Activated T-helper 2 cell treated with anti-CD3 and anti-CD28 coated beads, Interferon-gamma antibody, Interleukin-2, Interleukin-4, amounts not matched to agents 10 μg/mL and 5 μg/mL and 100 μg/mL, durations not matched to agents 14 hours and 24 hours and 36 hours (primary cell): ENCODE data around the gene TWIST1. TPM values are rescaled to one million over a fixed set of nuclear protein-coding genes. Genes with fewer than 3 reads are reported as not detected.

Source experiments
- DNase-seq: peaks from one replicate; pipeline ENCODE4 v3.0.0; 2021; ENCODE audit warnings: low spot score
- H3K27ac Mint-ChIP-seq: one replicate; pipeline ENCODE4 v1.8.0; 2021; ENCODE audit warnings: mixed read lengths
- H3K27me3 Mint-ChIP-seq: one replicate; pipeline ENCODE4 v1.8.0; 2021; ENCODE audit warnings: low read depth, mixed read lengths
- H3K36me3 Mint-ChIP-seq: one replicate; pipeline ENCODE4 v1.8.0; 2021; ENCODE audit warnings: low read depth, mixed read lengths
- H3K4me1 Mint-ChIP-seq: one replicate; pipeline ENCODE4 v1.8.0; 2021; ENCODE audit warnings: low read depth, mixed read lengths
- H3K4me3 Mint-ChIP-seq: one replicate; pipeline ENCODE4 v1.8.0; 2021; ENCODE audit warnings: low read depth, mild to moderate bottlenecking, moderate library complexity, mixed read lengths
- H3K9me3 Mint-ChIP-seq: one replicate; pipeline ENCODE4 v1.8.0; 2021; ENCODE audit warnings: mixed read lengths
- intact Hi-C: fragments of 100-400 bp; cut with micrococcal nuclease; formaldehyde crosslinking; loops from one replicate; pipeline ENCODE4 v1.15.1; 2023
- total RNA-seq: library from RNA; stranded (reverse); gene quantifications from 2 replicates; pipeline ENCODE4 v1.2.3, GENCODE V29; 2022

The TWIST1 gene
- total RNA-seq, 1 donor from 2014 or later = 1.2 TPM

- no peaks in the 10 kb centered on the region for H3K36me3 Mint-ChIP-seq
- H3K4me3 Mint-ChIP-seq = no peak overlapping the region
- intact Hi-C loops = no loop called here
- H3K4me1 Mint-ChIP-seq = no peaks in the 10 kb centered on the region
- no peak overlapping the region for H3K27ac Mint-ChIP-seq
- no peak for DNase-seq
- peaks cover 1% of the 10 kb centered on the region for H3K27me3 Mint-ChIP-seq
- no peaks in the 10 kb centered on the region for H3K9me3 Mint-ChIP-seq
These were observed 18.2 kb downstream of the TWIST1 start for GRCh38 chr7:19099194-19099593.

- Mint-ChIP-seq H3K27me3 (peaks cover 1% of the 10 kb centered on the region), H3K4me3 (no peak overlapping the region), H3K36me3 (no peaks in the 10 kb centered on the region), H3K27ac (no peak overlapping the region), H3K4me1 (no peaks in the 10 kb centered on the region), H3K9me3 (no peaks in the 10 kb centered on the region)
- DNase-seq = no peak
- intact Hi-C loops = no loop called here
These were observed 18.9 kb downstream of the TWIST1 start for GRCh38 chr7:19098510-19098909.

GRCh38 chr7:19097165-19098055 is 20.0 kb downstream of the TWIST1 start:
- H3K9me3 Mint-ChIP-seq = no peaks in the 10 kb centered on the region
- no peak overlapping the region for H3K27ac Mint-ChIP-seq
- no peak overlapping the region for H3K4me3 Mint-ChIP-seq
- intact Hi-C loops = no loop called here
- H3K36me3 Mint-ChIP-seq = no peaks in the 10 kb centered on the region
- H3K27me3 Mint-ChIP-seq = peaks cover 1% of the 10 kb centered on the region
- DNase-seq = no peak
- no peaks in the 10 kb centered on the region for H3K4me1 Mint-ChIP-seq

GRCh38 chr7:19095353-19095860 is 22.0 kb downstream of the TWIST1 start:
- peaks cover 1% of the 10 kb centered on the region for H3K27me3 Mint-ChIP-seq
- H3K9me3 Mint-ChIP-seq = no peaks in the 10 kb centered on the region
- no peak overlapping the region for H3K4me3 Mint-ChIP-seq
- H3K27ac Mint-ChIP-seq = no peak overlapping the region
- intact Hi-C loops = no loop called here
- H3K4me1 Mint-ChIP-seq = no peaks in the 10 kb centered on the region
- H3K36me3 Mint-ChIP-seq = no peaks in the 10 kb centered on the region
- no peak for DNase-seq

- Mint-ChIP-seq H3K27ac (no peak overlapping the region), H3K9me3 (no peaks in the 10 kb centered on the region), H3K4me3 (no peak overlapping the region), H3K27me3 (peaks cover 1% of the 10 kb centered on the region), H3K36me3 (no peaks in the 10 kb centered on the region), H3K4me1 (no peaks in the 10 kb centered on the region)
- intact Hi-C loops = no loop called here
- no peak for DNase-seq
These were observed 22.7 kb downstream of the TWIST1 start for GRCh38 chr7:19094598-19095352.

GRCh38 chr7:19094138-19094537 is 23.3 kb downstream of the TWIST1 start:
- Mint-ChIP-seq H3K9me3 (no peaks in the 10 kb centered on the region), H3K4me1 (no peaks in the 10 kb centered on the region), H3K4me3 (no peak overlapping the region), H3K36me3 (no peaks in the 10 kb centered on the region), H3K27ac (no peak overlapping the region), H3K27me3 (peaks cover 1% of the 10 kb centered on the region)
- DNase-seq = no peak
- intact Hi-C loops = no loop called here

- no peak for DNase-seq
- intact Hi-C loops = no loop called here
- Mint-ChIP-seq H3K9me3 (no peaks in the 10 kb centered on the region), H3K4me1 (no peaks in the 10 kb centered on the region), H3K27ac (no peak overlapping the region), H3K4me3 (no peak overlapping the region), H3K27me3 (no peaks in the 10 kb centered on the region), H3K36me3 (no peaks in the 10 kb centered on the region)
These were observed 25.8 kb downstream of the TWIST1 start for GRCh38 chr7:19091550-19092200.

- DNase-seq = no peak
- H3K36me3 Mint-ChIP-seq = no peaks in the 10 kb centered on the region
- no peaks in the 10 kb centered on the region for H3K9me3 Mint-ChIP-seq
- intact Hi-C loops = no loop called here
- H3K27me3 Mint-ChIP-seq = no peaks in the 10 kb centered on the region
- H3K4me3 Mint-ChIP-seq = no peak overlapping the region
- H3K27ac Mint-ChIP-seq = no peak overlapping the region
- H3K4me1 Mint-ChIP-seq = no peaks in the 10 kb centered on the region
These were observed 26.9 kb downstream of the TWIST1 start for GRCh38 chr7:19090526-19090925.

GRCh38 chr7:19089797-19090196 is 27.6 kb downstream of the TWIST1 start:
- Mint-ChIP-seq H3K27ac (no peak overlapping the region), H3K9me3 (no peaks in the 10 kb centered on the region)
- intact Hi-C loops = no loop called here

GRCh38 chr7:19089378-19089777 is 28.1 kb downstream of the TWIST1 start:
- H3K36me3 Mint-ChIP-seq = no peaks in the 10 kb centered on the region
- H3K9me3 Mint-ChIP-seq = no peaks in the 10 kb centered on the region
- no peak overlapping the region for H3K27ac Mint-ChIP-seq
- no peak for DNase-seq
- H3K4me1 Mint-ChIP-seq = no peaks in the 10 kb centered on the region
- no peaks in the 10 kb centered on the region for H3K27me3 Mint-ChIP-seq
- H3K4me3 Mint-ChIP-seq = no peak overlapping the region
- intact Hi-C loops = no loop called here

More at GRCh38 chr7:19089797-19090196, 27.6 kb downstream of the TWIST1 start:
- Mint-ChIP-seq H3K27me3 (no peaks in the 10 kb centered on the region), H3K36me3 (no peaks in the 10 kb centered on the region), H3K4me3 (no peak overlapping the region), H3K4me1 (no peaks in the 10 kb centered on the region)
- no peak for DNase-seq

GRCh38 chr7:19080093-19080492 is 37.3 kb downstream of the TWIST1 start:
- no peak for DNase-seq
- no peaks in the 10 kb centered on the region for H3K9me3 Mint-ChIP-seq
- H3K27ac Mint-ChIP-seq = no peak overlapping the region
- intact Hi-C loops = no loop called here
- no peaks in the 10 kb centered on the region for H3K36me3 Mint-ChIP-seq
- no peaks in the 10 kb centered on the region for H3K4me1 Mint-ChIP-seq
- no peak overlapping the region for H3K4me3 Mint-ChIP-seq
- no peaks in the 10 kb centered on the region for H3K27me3 Mint-ChIP-seq

- DNase-seq = no peak
- Mint-ChIP-seq H3K27me3 (no peaks in the 10 kb centered on the region), H3K27ac (no peak overlapping the region), H3K36me3 (no peaks in the 10 kb centered on the region), H3K9me3 (no peaks in the 10 kb centered on the region), H3K4me1 (no peaks in the 10 kb centered on the region), H3K4me3 (no peak overlapping the region)
- intact Hi-C loops = no loop called here
These were observed 38.4 kb downstream of the TWIST1 start for GRCh38 chr7:19079066-19079465.
